Mesodermal cell (in vitro differentiated cells): ENCODE results near the gene CCDC88B.
A peak's percentile ranks its signal among the peaks of the same experiment; 100 is the strongest.

Source experiments
- H3K27ac ChIP-seq: 2 replicates; pipeline ENCODE4 v1.7.0; 2013; ENCODE audit warnings: mild to moderate bottlenecking, low read depth, low read length, moderate library complexity; ENCODE audit not compliant: severe bottlenecking
- H3K36me3 ChIP-seq: 2 replicates; pipeline ENCODE4 v1.7.1; 2013; ENCODE audit warnings: mild to moderate bottlenecking, low read length, moderate library complexity; ENCODE audit not compliant: control insufficient read depth, insufficient read depth
- H3K4me1 ChIP-seq: one replicate; pipeline ENCODE4 v1.7.1; 2013; ENCODE audit warnings: mild to moderate bottlenecking, low read length; ENCODE audit not compliant: insufficient read depth, control insufficient read depth, poor library complexity, severe bottlenecking
- H3K4me3 ChIP-seq: 2 replicates; pipeline ENCODE4 v1.7.0; 2013; ENCODE audit warnings: low read length, control low read depth, mild to moderate bottlenecking; ENCODE audit not compliant: insufficient read depth, poor library complexity, severe bottlenecking; ENCODE audit errors: extremely low read depth
- H3K9me3 ChIP-seq: 2 replicates; pipeline ENCODE4 v1.7.1; 2013; ENCODE audit warnings: mild to moderate bottlenecking, low read length, moderate library complexity; ENCODE audit not compliant: control insufficient read depth
- WGBS, 2 experiments: methylation state at CpG; one replicate each; pipeline ENCODE4 v1.1.5; 2013; ENCODE audit warnings: missing lambda C conversion rate in 2 of 2; ENCODE audit not compliant: insufficient coverage in 2 of 2; 5-methylcytosine and 5-hydroxymethylcytosine counted together

Gene CCDC88B

GRCh38 chr11:64390558-64390957 lies 50.6 kb downstream of the CCDC88B start:
- Histone ChIP-seq H3K27ac (no peak overlapping the region), H3K9me3 (no peaks in the 10 kb centered on the region), H3K4me3 (no peak overlapping the region), H3K4me1 (peaks cover 14% of the 10 kb centered on the region), H3K36me3 (no peaks in the 10 kb centered on the region)
- 92 to 93% methylated on average over 2 to 3 of the region's 3 CpGs for WGBS, 2 experiments

- Histone ChIP-seq H3K36me3 (no peaks in the 10 kb centered on the region), H3K4me1 (peaks cover 14% of the 10 kb centered on the region), H3K9me3 (no peaks in the 10 kb centered on the region), H3K27ac (no peak overlapping the region), H3K4me3 (no peak overlapping the region)
- 100% methylated on average over 1 to 2 of the region's 3 CpGs for WGBS, 2 experiments
These were observed 51.8 kb downstream of the CCDC88B start for GRCh38 chr11:64391839-64392238.

GRCh38 chr11:64395545-64396078 lies 55.6 kb downstream of the CCDC88B start:
- peaks cover 14% of the 10 kb centered on the region for H3K4me1 ChIP-seq
- H3K4me3 ChIP-seq = no peak overlapping the region
- 55 to 60% methylated on average over 11 to 13 of the region's 13 CpGs for WGBS, 2 experiments
- no peaks in the 10 kb centered on the region for H3K36me3 ChIP-seq
- no peaks in the 10 kb centered on the region for H3K9me3 ChIP-seq
- peak overlapping the region; percentile 86 for H3K27ac ChIP-seq

GRCh38 chr11:64396079-64396591 lies 56.1 kb downstream of the CCDC88B start:
- 10 to 15% methylated on average over 14 to 15 of the region's 15 CpGs for WGBS, 2 experiments
- Histone ChIP-seq H3K4me3 (no peak overlapping the region), H3K9me3 (no peaks in the 10 kb centered on the region), H3K4me1 (peaks cover 14% of the 10 kb centered on the region), H3K36me3 (no peaks in the 10 kb centered on the region), H3K27ac (peak overlapping the region; percentile 86)

- no peak overlapping the region for H3K27ac ChIP-seq
- H3K9me3 ChIP-seq = no peaks in the 10 kb centered on the region
- whole genome bisulfite sequencing, 2 experiments = 90 to 91% methylated on average over 5 to 6 of the region's 6 CpGs
- peaks cover 14% of the 10 kb centered on the region for H3K4me1 ChIP-seq
- no peak overlapping the region for H3K4me3 ChIP-seq
- no peaks in the 10 kb centered on the region for H3K36me3 ChIP-seq
These were observed 60.1 kb downstream of the CCDC88B start for GRCh38 chr11:64400102-64400501.

GRCh38 chr11:64400667-64401066 lies 60.7 kb downstream of the CCDC88B start:
- Histone ChIP-seq H3K4me1 (peaks cover 16% of the 10 kb centered on the region), H3K27ac (no peak overlapping the region), H3K36me3 (no peaks in the 10 kb centered on the region), H3K9me3 (no peaks in the 10 kb centered on the region), H3K4me3 (no peak overlapping the region)
- 74 to 80% methylated on average over 2 of the region's 3 CpGs for WGBS, 2 experiments

- H3K4me1 ChIP-seq = peaks cover 16% of the 10 kb centered on the region
- 82 to 100% methylated on average over 2 to 7 of the region's 7 CpGs for WGBS, 2 experiments
- H3K4me3 ChIP-seq = no peak overlapping the region
- H3K36me3 ChIP-seq = no peaks in the 10 kb centered on the region
- no peaks in the 10 kb centered on the region for H3K9me3 ChIP-seq
- H3K27ac ChIP-seq = no peak overlapping the region
These were observed 61.8 kb downstream of the CCDC88B start for GRCh38 chr11:64401775-64402174.

- Histone ChIP-seq H3K27ac (no peak overlapping the region), H3K4me3 (no peak overlapping the region), H3K9me3 (no peaks in the 10 kb centered on the region), H3K4me1 (peaks cover 28% of the 10 kb centered on the region), H3K36me3 (no peaks in the 10 kb centered on the region)
- 76 to 100% methylated on average over 3 of the region's 5 CpGs for WGBS, 2 experiments
These were observed 63.1 kb downstream of the CCDC88B start for GRCh38 chr11:64403106-64403505.

GRCh38 chr11:64406221-64406946 lies 66.4 kb downstream of the CCDC88B start:
- H3K4me3 ChIP-seq = no peak overlapping the region
- peaks cover 34% of the 10 kb centered on the region for H3K4me1 ChIP-seq
- peak overlapping the region; percentile 74 for H3K27ac ChIP-seq
- 58 to 60% methylated on average over 9 to 10 of the region's 10 CpGs for WGBS, 2 experiments
- no peaks in the 10 kb centered on the region for H3K9me3 ChIP-seq
- H3K36me3 ChIP-seq = no peaks in the 10 kb centered on the region
